Anterior cingulate cortex (tissue), 58 donors: ENCODE results near the gene LRRC4C.

Experiments used
- DNase-seq, 58 donors: peaks; one replicate each; lab custom pipeline; 2025; lab: John Stamatoyannopoulos, UW

LRRC4C gene

DNA sequence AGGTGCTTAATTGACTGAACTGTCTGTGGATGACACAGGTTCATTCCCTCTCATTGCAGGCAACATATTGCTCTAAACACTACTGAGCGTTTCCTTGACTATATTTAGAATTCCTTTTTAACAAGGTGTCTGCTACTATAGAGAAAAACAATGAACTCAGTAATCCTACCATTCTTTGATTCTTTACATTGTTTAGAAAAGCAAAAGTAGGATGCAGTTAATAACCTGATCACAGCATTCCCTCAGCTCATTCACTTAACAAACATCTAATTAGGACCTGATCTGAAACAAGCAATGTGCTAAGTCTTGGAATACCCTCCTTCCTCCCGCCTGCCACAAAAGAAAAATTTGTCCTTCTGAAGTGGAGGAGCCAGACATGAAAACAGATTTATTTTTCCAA, 313.1 kb downstream of the LRRC4C start:
- DNase-seq, result no peak

DNA sequence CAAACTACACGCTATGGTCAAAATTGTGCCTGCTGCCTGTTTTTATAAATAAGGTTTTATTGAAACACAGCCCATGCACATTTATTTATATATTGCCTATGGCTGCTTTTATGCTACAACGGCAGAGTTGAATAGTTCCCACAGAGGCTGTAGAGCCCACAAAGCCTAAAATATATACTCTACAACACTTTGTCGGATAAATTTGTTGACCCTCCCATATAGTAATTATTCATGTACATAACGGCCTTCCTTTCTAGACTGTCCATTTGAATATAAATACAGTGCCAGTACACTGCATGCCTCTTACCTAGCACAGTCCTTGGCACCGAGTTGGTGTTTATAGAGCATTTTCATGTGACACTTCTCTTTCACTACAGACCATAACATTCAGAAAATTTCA, 314.0 kb downstream of the LRRC4C start:
- no peak for DNase-seq

DNA sequence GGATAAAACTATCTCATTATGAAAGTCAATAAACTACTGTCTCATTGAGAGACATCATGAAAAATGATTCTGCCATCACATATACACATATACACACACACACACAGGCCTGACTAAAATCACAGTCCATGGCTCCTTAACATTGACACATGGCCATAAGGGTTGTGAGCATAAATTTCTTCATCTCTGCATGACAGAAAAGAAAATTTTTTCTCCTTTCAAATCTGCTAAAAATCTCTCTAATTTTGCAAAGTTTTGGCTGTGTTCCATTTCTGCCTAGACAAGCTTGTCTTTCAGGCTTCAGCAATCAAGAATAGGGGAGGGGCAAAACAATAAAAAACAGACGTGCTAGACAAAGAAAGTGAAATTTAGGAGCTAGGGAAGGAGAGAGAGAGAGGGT, 324.5 kb downstream of the LRRC4C start:
- no peak for DNase-seq

DNA sequence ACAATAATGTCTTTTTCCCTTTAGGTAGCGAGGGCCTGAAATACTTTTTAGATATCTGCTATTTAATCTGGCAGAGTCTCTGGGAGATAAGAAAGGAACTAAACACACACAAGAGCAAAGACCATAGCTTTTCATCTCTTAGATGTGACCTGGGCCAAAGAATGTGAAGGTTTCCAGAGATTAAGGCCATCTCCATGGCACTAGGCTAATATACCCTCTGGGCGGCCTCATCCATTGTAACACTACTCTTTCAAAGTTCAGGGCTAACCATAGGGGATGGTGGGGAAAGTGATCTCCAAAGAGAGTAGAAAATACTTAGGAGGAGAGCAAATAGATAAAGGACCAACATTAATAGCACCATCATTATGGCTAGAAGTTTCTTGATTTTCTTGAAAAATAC, 326.4 kb downstream of the LRRC4C start:
- no peak for DNase-seq

DNA sequence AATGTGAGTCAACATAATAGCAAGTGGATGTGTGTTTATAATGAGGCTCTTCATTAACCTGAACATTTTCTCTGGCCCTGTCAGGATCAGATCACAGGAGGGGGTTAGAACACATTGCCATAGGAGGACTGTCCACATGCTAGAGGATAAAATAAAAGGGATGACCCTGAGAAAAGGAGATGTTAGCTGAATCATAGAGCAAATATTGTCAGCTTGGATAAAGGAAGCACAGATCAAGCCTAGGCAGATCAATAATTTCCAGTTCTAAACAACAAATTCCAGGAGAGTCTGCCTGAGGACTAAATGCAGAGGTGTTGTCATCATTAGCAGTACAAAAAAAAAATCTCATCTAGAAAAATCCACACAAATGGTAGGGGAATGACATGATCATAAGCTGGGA, 337.9 kb downstream of the LRRC4C start:
- no peak for DNase-seq

DNA sequence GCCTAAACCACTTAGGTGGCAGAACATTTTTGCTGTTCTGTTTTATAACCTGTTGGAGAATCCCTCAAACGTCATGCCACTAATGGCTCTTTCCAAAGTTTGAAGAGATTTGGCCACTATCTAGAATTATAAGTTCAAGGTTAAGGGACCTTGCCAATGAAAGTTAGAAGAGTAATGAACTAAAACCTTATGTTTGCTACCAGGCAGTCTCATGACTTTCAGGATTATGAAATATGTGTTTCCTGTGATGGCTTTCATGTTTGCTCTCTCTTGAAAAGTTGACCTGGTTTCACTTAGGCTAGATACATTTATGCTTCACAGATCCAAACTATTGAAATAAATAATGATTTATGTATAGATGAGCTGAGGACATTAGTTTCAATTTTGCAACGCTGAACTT, 340.0 kb downstream of the LRRC4C start:
- DNase-seq, result no peak

DNA sequence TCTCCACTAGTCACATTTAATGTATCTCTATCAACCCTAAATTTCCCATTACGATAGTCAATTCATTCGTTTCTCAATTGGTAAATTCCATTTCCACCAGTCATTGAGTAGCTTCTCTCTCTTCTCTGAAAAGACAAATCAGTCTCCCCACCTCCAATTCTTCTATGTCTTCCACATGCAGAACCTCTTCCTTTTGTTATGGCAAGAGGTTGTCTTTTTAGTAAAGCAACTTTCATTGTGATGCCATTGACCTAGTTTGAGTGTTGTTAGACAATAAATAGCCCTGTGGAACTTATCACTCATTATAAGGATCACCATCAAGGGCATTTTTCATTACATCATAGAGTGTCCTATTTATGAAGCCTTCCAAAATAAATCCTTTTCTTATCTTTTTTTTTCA, 340.9 kb downstream of the LRRC4C start:
- no peak for DNase-seq

DNA sequence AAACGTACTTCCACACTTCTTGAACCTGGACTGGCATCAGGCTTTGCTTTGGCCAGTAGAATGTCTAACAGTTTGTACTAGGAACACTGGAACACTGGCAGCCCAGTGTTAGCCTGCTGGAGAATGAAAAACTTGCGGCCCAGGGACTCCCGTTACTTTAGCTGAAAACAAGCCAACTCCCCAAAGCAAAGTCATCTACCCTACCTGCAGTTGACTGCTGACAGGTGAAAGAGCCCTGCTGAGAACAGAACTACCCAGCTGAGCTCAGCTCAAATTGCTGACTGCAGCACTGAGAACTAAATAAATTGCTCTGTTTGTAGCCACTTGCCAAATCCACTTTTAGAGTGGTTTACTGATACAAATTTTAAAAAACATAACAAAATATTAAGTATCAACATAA, 342.5 kb downstream of the LRRC4C start:
- DNase-seq, result no peak

DNA sequence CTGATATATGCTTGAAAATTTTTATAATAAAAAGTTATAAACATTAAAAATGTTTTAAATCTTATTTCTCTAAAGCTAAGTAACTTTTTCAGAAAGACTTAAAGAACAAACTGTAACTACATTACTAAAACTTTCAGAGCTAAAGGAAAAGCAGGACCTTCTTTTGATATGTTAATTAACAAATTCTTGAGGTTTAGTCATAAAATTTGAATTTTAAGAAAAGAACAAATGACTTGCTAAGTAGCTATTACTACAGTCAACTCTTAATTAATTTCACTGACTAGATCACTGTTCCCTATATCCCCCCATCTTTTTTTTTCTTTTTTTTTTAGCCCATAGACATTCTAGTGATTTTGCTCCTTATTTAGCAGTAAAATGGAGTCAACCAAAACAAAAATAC, 344.4 kb downstream of the LRRC4C start:
- no peak for DNase-seq

DNA sequence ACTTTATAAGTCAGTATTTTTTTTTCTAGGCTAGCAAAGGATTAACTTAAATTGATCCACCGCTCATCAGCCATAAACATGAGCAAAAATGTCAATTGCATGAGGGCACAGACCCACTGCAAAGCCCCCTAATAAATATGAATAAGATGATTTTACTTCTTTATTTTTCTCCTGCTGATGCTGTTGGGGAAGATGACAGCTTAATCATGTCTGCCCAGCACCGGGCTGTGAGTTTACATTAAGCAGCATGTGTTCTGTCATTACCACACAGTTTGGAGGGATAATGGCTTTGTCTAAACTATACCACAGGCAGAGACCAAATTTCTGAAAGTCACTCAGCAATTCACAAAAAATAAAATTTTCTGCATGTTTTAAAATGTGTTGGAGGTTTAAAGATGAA, 346.3 kb downstream of the LRRC4C start:
- no peak for DNase-seq

DNA sequence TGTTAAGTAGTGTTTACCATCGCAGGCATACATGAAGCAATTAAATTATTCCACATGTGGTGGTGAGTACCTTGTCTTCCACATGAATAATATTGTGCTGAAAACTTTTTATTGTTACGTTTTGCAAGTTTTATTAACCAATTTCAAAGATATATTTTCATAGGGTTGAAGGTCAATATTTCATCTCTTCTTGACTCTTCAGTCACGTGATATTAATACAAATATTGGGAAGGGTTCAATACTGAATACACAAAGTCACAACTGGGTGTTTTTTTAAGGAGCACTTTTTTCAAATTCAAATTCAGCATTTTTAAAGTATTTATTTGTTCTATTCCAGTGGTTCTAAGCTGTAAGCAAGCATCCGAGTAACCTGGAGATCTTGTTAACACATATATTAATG, 348.9 kb downstream of the LRRC4C start:
- DNase-seq, result no peak

DNA sequence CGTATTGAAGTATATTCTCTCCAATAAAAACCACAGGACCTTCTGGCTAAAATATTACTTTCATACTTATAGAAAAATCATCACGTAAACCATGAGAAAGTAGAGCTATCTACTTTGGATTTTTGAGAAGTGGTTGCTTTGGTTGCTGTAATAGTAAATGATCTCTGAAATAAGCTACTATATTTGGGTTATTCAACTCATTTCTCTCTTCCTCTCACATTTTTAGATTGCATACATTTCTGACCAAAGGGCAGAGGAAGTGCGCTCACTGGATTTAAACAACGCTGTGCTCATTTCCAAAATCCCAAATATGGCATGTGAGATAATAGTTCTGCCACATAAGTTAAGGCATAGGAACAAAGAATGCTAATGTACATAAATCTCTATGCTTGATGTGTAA, 357.0 kb downstream of the LRRC4C start:
- DNase-seq, result no peak

DNA sequence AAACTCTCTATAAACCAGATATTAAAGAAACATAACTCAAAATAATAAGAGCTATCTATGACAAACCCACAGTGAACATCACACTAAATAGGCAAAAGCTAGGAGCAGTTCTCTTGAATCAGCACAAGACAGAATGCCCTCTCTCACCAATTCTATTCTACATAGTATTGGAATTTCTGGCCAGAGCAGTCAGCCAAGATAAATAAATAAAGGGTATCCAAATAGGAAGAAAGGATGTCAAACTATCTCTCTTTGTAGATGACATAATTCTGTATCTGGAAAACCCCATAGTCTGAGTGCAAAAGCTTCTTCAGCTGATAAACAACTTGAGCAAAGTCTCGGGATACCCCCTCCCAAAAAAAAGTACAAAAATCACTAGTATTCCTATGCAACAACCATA, 359.8 kb downstream of the LRRC4C start:
- no peak for DNase-seq

DNA sequence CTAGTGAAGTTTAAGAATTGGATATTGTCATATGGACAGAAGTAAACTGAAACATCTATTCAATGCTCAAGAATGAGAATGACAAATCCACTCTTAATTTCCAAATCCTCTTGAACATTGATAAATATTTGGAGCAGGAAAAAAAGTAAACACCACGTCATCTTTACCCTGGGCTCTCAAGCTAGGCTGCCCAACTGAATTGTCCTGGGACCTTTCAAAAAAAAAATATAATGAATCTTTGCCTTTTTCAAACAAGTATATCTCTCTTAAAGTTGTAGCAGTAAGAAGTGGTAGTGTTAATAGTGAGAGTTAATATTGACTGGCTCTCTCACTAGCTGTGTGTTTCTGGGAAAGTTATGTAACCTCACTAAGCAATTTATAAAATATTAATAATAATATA, 374.3 kb downstream of the LRRC4C start:
- no peak for DNase-seq

DNA sequence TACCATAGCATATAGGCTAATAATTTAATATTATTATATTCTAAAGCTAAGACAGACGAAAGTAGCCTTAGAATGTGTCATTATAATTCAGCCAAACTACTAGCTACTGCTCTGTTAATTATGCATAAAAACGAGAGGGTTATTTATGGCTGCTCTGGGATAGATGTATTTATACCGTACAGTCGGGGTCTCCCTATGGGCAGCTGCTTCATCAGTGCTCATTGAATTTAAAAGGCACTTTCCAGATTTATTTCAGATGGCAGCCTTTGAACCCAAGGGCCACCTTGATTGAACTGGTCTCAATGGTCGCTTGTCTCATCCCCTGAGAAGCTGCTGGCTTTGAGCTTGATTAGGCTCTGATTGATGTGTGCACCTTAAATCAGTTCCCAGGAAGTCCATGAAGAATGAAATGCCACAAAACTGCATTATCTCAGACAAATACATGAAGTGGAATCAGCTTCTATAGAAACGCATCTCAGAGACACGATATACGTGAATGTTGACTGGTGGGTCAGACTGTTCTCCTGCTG, 377.6 kb downstream of the LRRC4C start:
- no peak for DNase-seq

DNA sequence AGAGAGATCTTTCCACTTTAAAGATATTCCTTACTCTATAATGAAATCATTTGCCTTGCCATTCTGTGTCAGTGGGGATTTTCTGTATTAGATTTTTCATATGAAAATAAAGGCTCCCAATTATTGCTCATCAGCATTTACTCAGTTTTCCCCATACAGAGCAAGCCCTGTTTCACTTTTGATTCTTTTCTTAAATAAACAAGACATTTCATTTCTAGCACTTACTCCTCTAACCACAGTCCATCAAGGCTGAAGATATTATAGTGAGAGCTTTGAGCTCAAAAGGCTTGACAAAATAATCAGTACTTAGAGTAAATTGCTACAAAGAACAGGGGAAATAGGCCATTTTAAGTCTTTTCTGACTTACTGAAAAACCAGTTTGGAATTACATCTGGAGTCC, 385.1 kb downstream of the LRRC4C start:
- no peak for DNase-seq

DNA sequence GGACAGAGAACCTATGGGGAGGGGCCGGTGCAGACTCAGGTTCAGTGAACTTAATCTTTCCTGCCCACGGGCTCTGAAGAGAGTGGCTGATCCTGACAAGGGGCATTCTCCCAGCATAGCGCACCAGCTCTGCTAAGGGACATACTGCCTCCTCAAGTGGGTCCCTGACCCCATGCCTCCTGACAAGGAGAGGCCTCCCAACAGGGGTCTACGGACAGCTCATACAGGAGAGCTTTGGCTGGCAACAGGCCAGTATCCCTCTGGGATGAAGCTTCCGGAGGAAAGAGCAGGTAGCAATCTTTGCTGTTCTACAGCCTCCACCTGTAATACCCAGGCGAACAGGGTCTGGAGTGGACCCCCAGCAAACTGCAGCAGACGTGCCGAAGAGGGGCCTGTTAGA, 394.0 kb downstream of the LRRC4C start:
- DNase-seq, result no peak

DNA sequence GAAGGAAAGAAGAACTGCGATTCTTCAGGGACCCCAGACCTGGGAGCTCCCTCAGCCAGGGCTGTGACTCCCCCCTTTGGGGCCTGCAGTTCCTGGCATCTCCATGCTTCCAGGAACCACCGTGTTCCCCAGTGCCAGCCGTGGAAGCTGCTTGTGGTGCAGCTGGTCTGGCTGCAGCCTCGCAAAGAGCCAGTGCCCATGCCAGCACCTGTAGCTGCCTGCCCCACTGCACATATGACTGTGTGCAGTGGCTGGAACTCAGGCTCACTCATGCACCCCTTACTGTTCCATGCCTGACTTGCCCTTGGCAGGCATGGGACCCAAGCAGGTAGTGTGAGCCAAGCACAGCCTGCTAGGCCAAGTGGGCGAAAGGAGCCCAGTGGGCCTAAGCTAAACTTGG, 401.3 kb downstream of the LRRC4C start:
- DNase-seq, result no peak

DNA sequence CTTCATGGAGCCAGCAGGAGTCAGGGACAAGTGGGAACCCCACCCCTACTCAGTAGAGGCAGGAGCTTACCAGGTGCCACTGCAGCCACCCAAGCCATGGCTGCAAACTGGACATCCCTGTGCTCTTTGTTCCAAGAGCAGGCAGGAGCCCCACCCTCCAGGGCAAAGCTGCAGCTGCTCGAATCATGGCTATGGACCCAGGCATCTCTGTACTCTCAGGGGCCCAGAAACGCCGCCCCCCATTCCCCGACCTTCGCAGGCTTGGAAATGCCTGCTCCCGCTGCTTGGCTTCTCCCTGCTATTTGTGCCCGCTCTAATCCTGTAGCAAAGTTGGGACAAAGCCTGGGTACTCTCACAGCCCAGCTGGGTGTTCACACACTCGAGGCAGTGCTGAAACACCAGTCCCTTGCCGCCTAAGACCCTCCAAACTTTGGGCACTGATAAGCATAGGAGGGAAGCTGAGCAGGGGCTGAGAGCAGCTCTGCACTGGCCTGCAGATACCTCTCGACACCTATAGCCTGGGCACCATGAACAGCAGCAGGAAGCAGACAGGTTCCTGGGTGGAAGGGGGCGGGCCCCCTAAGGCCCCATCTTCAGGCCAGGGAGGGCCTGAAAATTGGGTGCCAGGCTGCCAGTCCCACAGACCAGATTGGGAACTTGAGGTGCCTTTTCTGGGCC, 402.4 kb downstream of the LRRC4C start:
- no peak for DNase-seq

DNA sequence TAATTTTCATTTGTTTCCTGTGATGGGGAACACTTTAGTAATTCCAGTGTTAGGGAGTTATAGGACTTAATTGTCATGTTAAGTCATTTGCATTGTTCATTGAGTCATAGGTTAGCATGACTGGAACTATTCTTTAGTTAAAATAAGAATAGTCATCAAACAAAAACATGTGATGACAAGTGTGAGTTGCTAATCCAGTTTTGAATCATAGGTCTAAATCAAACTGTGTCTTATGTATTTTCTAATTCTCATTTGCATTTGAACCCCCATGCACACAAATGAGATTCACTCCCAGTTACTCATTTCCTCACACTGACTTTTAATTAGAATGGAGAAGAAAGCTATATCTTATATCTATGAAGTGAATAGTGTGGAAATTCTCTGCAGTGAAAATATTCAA, 405.6 kb downstream of the LRRC4C start:
- DNase-seq, result no peak

DNA sequence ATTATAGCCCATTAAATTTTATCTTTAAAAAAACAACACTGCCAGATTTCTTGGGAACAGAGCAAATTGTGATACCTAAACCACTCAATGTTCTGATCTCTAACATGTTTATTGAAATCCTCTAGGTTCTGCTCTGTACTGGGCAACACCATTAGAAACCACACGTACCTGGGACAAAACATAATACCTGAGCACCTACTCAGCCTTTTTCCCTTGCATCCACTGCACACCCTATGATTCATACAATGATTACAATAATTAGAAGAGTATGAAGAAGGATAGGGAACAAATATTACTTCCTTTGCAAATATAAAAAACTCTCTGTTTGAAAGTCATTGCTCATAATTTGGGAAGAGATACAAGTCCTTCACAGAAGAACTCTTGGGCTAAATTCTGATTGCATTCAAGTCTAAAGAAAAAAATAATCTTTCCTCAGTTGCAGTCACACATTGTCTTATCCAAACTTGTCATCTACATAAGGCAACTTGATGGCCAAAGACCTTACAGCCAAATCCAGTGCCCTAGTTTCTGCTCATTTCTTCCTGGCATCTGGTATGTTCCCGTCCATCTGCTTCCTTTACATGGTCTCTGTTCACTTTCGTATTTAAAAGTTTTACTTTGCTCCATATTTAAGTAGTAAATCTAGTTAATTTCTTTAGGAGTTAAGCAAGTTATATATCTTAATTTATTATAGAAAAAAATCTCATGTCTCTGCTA, 407.4 kb downstream of the LRRC4C start:
- DNase-seq, result no peak

DNA sequence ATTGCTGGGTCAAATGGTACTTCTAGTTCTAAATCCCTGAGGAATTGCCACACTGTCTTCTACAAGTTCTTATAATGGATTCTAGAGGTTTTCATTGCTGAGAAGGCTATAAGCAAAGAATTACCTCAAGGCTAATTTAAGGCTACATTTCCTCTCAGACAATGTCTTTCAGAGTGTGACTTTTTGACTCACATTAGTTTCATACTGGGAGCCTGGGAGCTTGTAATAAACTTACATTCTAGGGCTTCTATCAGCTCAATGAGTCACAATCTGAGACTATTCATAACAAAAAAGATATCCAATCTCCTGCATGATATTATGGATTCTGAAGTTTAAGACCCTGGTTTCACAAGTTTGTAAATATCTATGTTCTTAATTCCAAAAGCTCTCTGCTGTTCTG, 408.7 kb downstream of the LRRC4C start:
- no peak for DNase-seq
